NCI-H1105 treated with DMSO at 0.1 percent for 48 hours (cell line): Measurements from ENCODE around the gene POGLUT2.

Experiments
- DNase-seq: peaks from one replicate; lab custom pipeline; 2025; lab: John Stamatoyannopoulos, UW

The POGLUT2 gene

GRCh38 chr13:102768909-102769308 lies 29.9 kb downstream of the POGLUT2 start:
- no peak for DNase-seq

DNA sequence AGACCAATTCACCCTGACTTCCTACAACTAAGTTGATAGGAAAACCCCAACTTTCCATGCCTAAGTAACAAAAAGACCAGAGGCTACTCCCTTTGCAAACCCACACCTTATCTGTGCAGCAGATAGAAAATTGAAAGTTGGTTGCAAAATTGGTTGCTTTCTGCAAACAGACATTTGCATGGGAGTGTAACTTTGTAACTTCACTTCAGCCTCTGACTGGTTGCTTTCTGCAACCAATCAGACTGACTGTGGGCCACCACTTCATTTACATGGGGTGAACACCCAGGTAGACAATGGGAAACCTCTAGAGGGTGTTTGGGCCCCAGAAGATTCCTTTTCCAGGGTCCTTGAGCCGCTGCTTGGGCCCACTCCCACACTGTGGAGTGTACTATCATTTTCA lies 35.0 kb downstream of the POGLUT2 start:
- no peak for DNase-seq

GRCh38 chr13:102761071-102761470 lies 37.7 kb downstream of the POGLUT2 start:
- no peak for DNase-seq

DNA sequence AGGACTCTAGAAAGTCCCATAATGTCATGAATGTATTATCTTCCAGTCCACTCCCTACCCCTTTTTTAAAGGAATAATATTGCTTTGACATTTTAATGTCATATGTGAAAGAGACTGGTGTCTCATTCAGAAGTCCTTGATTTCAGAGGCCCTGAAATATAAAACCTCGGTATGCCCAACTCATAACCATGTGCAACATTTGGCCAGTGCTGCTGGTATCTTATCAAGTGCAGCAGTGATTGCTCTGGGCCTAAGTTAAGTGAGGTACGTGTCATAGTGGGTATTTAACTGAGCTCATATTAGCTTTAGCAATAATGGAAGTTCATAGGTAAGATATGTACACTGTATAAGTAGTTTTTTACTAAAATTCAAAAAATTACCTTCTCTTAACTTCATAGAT lies 39.9 kb downstream of the POGLUT2 start:
- no peak for DNase-seq

DNA sequence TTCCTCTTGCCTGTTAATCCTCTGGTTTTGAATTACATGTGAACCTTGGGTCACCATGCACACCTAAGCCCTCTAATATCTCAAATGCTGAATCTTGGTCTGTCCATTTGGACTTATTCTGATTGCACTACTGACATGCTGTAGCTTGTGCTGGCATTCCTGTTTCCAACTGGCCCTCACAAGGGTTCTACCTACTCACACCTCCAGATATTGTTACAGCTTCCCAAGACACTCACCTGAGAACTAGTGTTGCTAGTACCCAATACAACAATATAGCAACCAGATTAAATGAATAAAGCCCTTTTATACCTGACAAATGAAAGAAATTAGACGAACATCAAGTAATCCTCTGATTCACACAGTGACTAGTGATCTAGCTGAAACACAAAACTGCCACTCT lies 41.8 kb downstream of the POGLUT2 start:
- no peak for DNase-seq

- DNase-seq, result no peak
Measured at GRCh38 chr13:102751886-102752285, 46.9 kb downstream of the POGLUT2 start.

DNA sequence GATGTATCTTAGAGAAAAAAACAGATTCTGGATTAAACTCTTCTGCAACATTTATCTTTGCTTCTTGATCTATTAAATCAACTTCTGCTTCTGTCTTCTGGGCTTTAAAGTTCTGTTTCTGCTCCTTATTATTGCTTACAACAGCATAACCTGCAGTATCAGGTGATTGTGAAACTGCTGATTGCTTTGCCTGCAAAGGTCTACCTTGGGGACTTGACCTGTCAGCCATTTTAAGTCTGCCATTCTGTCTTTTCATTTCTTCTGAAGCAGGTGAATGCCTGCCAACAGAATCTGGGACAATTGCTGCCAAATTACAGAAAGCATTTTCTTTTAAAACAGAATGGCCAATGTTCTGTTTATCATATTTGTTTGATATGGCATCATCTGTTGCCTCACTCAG lies 56.3 kb downstream of the POGLUT2 start:
- no peak for DNase-seq

DNA sequence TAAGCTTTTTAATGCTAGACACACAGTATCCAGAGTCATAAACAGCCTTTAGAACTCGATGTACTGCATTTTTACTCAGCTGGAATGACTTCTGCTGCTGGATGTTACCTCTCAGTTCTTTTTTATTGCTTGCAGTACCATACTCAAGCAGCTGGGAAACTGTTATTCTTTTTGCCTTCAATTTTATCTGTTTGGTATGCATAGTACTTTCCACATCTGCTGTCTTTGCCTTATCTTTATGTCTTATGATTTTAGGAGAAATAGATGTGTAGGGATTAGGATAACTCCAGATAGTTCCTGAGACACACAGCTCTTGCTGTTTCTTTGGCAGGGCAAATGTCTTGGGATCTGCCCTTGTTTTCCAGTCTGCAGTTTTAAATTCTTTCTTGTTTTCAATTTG lies 56.7 kb downstream of the POGLUT2 start:
- no peak for DNase-seq
